ENCODE measurements around the gene IYD.

Gene IYD

DNA sequence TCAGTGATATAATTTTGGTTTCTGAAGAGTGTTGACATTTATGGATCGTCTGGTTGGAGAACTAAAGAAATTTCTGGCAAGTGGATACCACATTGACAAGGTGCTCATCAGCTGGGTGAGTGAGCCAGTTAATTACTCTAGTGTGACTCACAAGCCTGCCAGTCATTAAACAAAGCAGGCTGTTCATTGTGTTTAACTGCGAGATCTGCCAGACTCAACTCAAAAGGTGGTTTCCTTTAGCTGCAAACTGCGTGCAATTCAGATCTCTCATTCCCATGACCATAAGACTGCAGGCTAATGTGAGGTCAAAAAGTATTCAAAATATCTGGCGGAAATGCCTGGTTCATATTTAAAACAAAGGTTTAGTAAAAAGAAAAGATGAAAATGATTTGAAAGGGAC is 32.5 kb upstream of the IYD start:
- H3K27ac ChIP-seq = no peak overlapping the region
- no peak for TF ChIP-seq ZFX (IDR thresholded peaks at IDR 0.05; ENCODE audit: borderline replicate concordance)
- TF ChIP-seq, protein P1, sequence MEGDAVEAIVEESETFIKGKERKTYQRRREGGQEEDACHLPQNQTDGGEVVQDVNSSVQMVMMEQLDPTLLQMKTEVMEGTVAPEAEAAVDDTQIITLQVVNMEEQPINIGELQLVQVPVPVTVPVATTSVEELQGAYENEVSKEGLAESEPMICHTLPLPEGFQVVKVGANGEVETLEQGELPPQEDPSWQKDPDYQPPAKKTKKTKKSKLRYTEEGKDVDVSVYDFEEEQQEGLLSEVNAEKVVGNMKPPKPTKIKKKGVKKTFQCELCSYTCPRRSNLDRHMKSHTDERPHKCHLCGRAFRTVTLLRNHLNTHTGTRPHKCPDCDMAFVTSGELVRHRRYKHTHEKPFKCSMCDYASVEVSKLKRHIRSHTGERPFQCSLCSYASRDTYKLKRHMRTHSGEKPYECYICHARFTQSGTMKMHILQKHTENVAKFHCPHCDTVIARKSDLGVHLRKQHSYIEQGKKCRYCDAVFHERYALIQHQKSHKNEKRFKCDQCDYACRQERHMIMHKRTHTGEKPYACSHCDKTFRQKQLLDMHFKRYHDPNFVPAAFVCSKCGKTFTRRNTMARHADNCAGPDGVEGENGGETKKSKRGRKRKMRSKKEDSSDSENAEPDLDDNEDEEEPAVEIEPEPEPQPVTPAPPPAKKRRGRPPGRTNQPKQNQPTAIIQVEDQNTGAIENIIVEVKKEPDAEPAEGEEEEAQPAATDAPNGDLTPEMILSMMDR (IDR thresholded peaks at IDR 0.05) = no peak

- H3K27ac ChIP-seq = no peak overlapping the region
- TF ChIP-seq, protein P1 (IDR thresholded peaks at IDR 0.05) = no peak
- no peak for TF ChIP-seq ZFX (IDR thresholded peaks at IDR 0.05; ENCODE audit: borderline replicate concordance)
Observed at GRCh38 chr6:150336708-150337107, 32.1 kb upstream of the IYD start.

GRCh38 chr6:150342126-150342525 is 26.7 kb upstream of the IYD start:
- TF ChIP-seq ZFX (IDR thresholded peaks at IDR 0.05; ENCODE audit: borderline replicate concordance) = no peak
- TF ChIP-seq, protein P1 (IDR thresholded peaks at IDR 0.05) = no peak
- no peak overlapping the region for H3K27ac ChIP-seq

GRCh38 chr6:150343434-150343833 is 25.4 kb upstream of the IYD start:
- H3K27ac ChIP-seq = no peak overlapping the region
- TF ChIP-seq ZFX (IDR thresholded peaks at IDR 0.05; ENCODE audit: borderline replicate concordance) = no peak
- TF ChIP-seq, protein P1 (IDR thresholded peaks at IDR 0.05) = no peak

GRCh38 chr6:150345781-150346180 is 23.0 kb upstream of the IYD start:
- TF ChIP-seq ZFX (IDR thresholded peaks at IDR 0.05; ENCODE audit: borderline replicate concordance) = no peak
- TF ChIP-seq, protein P1 (IDR thresholded peaks at IDR 0.05) = no peak
- no peak overlapping the region for H3K27ac ChIP-seq

DNA sequence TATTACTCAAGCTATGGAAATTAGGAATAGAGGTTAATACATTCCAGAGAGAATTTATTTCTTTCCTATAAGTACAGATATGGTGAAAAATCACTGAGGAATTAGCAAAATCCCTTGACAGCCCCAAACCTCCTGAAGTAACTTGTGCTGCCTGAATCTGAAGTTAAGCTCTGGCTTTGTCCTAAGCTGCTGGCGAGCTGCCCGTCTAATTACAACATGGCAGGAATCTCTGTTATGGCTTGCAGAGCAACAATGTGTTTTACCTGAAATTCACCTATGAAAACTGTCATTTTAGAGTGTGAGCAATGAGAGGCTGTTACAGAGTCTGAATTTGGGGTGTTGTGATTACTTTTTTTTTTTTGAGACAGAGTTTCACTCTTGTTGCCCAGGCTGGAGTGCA is 22.5 kb upstream of the IYD start:
- TF ChIP-seq, protein P1 (IDR thresholded peaks at IDR 0.05) = no peak
- TF ChIP-seq ZFX (IDR thresholded peaks at IDR 0.05; ENCODE audit: borderline replicate concordance) = no peak
- H3K27ac ChIP-seq = no peak overlapping the region

- no peak overlapping the region for H3K27ac ChIP-seq
- no peak for TF ChIP-seq ZFX (IDR thresholded peaks at IDR 0.05; ENCODE audit: borderline replicate concordance)
- TF ChIP-seq, protein P1 (IDR thresholded peaks at IDR 0.05) = no peak
Observed at GRCh38 chr6:150347845-150348244, 21.0 kb upstream of the IYD start.
